ENCODE data around the gene OSBPL10.

The OSBPL10 gene

GRCh38 chr3:31839144-31839917, 141.7 kb downstream of the OSBPL10 start:
- no peak for DNase-seq

- no peak for DNase-seq
These were observed 144.7 kb downstream of the OSBPL10 start for GRCh38 chr3:31836131-31837075.

DNA sequence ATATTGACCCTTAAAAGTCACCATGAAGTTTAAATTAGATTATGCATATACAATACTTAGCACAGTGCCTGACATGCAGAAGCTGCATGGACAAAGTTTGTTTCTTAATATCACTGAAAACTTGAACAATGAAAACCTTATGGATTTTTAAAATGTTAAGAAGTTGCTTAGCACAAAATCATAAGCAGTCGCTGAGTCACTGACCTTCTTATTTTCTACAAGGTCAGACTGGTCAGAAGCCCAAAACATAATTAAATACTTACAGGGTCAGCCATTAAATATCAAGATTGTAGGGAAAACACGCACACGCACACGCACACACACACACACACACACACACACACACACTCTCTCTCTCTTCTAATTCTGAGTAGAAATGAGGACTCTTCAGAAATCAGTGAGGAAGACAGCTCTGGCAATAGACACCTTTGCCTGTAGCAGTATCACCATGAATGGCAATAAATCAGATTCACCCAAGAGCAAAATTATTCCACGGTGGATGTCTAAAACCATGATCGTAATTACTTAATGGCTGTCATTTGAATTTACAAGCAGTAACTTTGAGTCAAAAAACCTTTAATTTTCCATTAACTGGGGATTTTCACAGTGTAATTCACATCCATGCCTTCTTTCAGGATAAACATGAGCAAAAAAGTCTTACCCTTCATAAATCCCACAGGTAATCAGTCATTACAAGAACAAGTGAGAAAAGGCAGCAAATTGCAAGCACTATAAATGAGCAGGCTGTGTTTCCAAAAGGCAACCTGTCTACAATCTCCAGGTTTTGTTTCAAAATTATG, 147.5 kb downstream of the OSBPL10 start:
- DNase-seq: no peak

- DNase-seq: no peak
These were observed 148.5 kb downstream of the OSBPL10 start for GRCh38 chr3:31832551-31832950.

GRCh38 chr3:31831591-31831990, 149.5 kb downstream of the OSBPL10 start:
- no peak for DNase-seq

DNA sequence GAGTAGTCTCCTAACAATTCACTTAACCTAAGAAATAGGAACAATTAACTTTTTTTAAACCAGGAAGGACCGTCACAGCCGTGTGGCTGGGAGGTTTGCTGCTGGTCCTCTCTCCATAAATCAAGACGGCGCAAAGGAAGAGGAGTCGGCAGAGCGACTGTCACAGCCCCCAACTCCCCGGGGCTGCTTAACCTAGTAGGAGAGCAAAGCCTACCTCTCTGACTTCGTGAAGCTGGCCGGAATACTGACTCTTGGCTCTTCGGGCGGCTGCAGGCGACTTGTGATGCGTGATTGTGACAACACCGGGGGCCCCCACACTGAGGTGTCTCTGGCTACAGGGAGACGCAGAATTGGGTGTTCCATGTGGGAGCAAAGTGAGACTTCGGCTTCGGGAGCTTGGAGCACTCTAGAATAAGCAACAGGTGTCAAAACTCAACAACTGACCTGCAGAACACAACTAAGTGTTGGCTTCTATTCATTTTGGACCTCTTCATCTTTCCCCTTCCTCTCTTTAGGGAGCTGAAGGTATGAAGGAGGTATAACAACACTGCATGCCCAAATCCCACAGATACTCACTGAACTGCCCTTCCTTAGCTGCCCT, 151.1 kb downstream of the OSBPL10 start:
- DNase-seq: no peak

DNA sequence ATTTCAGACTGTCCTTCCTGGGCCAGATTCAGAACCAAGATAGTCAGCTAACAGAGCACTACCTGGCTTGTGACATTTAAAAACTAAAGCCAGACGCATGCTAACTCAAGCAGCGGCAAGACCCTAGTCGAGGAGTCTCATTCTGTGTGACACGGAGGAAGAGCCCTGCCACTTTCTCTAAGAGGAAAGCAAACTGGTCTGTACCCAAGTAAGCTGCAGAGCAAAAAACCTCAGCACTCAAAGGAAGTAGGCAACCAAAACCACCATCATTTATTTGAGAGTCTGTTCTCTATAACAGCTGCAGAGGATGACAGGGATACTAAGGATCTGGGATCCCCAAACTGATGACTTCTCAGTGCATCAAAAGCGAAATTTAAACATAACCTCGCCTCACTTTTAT, 152.1 kb downstream of the OSBPL10 start:
- no peak for DNase-seq

DNA sequence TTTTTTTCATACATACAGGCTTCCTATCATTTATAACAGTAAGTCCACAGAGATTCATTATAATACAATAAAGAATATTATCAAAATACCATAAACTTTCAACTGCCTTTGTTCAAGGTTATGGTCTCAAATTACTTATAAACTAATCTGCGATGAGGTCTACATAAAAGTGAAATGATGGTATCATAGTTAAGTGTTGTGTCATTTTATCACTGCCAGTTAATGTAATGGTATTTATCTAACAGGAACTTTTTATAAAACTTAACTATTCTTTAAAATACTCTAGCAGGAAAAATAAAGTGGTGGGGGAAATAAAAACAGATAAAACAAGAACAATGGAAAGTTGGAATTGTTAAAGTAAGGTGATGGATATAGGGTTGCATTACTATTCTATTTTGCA, 153.1 kb downstream of the OSBPL10 start:
- no peak for DNase-seq

DNA sequence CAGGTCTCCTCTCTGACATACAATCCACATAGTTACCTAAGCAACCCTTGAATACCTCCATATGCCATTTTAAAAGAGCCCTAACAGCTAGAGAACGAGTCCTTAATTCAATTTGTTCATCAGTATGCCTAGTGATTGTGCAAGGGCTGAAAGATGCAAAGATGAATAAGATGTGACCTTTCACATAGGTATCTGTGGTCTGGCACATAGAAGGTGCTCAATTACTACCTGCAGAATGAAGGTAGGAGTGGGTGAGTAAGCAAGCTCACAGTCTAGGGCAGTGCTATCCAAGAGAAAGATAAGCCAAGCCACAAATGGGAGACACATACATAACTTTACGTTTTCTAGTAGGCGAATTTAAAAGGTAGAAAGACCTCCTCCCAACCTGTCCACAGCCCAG, 157.9 kb downstream of the OSBPL10 start:
- no peak for DNase-seq

- no peak for DNase-seq
These were observed 159.9 kb downstream of the OSBPL10 start for GRCh38 chr3:31821118-31821517.

DNA sequence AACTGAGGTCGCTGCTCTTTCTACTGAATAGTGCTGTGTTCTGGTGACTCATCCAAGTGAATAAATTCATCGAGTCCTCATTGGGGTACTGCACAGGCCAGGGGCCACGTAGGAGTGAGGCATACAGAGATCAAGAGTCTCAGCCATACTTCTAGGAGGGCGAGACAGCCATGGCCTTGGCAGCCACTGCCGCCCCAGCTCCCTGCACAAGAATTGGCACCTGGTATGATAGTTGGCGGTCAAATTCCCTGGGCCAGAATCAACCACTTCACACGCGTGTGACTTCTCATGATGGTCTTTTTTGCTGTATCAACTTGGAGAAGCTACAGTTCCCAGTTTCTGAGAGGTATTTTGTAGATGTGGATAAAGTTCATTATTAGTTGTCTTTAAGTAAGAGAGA, 161.6 kb downstream of the OSBPL10 start:
- DNase-seq: no peak

DNA sequence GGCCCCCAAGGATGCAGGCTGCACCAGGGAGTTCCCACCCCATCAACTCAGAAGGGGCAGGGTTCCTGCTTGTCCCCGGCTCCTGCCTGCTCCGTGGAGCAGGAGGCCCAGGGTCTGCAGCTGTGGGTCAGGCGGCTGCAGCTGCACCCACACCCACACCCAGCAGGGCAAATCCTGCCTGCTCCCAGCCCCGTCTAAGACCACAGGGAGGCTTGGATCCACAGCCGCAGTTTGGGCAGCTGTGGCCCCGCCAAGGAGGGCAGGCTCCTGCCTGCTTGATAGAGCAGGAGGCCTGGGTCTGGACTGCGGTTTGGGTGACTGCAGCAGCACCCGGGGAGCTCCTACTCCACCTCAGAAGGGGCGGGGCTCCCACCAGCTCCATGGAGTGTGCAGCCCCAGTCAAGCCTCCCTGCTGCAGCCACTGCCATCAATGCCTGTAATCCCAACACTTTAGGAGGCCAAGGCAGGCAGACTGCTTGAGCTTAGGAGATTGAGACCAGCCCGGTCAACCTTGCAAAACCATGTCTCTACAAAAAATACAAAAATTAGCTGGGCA, 163.6 kb downstream of the OSBPL10 start:
- no peak for DNase-seq

- no peak for DNase-seq
These were observed 165.2 kb downstream of the OSBPL10 start for GRCh38 chr3:31815631-31816440.

GRCh38 chr3:31815006-31815405, 166.1 kb downstream of the OSBPL10 start:
- DNase-seq: no peak

GRCh38 chr3:31813686-31814085, 167.4 kb downstream of the OSBPL10 start:
- no peak for DNase-seq

GRCh38 chr3:31813197-31813596, 167.9 kb downstream of the OSBPL10 start:
- DNase-seq: no peak

DNA sequence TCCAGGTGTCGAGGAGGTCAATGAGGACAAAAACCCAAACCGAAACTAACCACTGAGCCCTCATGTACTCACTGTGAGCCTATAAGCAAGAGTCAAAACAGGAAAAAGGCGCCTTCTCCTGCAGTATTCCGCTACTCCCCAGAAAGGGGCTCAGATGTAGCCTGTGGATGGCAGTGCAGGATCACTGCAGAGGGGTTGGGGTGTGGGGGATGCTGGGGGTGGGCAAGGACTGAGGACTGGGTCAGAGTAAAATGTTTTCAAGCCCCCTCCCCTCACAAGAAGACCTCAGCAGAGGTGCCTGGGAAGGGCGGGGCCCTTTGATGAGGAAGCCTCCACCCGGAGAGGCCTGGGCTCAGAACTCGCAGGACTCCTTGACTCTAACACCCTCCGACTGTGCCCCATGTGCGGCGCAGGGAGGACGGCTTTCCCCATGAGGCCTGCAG, 170.1 kb downstream of the OSBPL10 start:
- DNase-seq: no peak

- DNase-seq: no peak
These were observed 172.8 kb downstream of the OSBPL10 start for GRCh38 chr3:31808143-31808720.

GRCh38 chr3:31804251-31805051, 176.6 kb downstream of the OSBPL10 start:
- DNase-seq: no peak
